Parathyroid adenoma (tissue), 2 donors: ENCODE results near the gene KRTAP10-9.
"Not testable (repeated sequence)": the region's sequence is repeated elsewhere in the genome, so short reads cannot be mapped to it uniquely, and the experiment has no call there.

ENCODE experiments used
- H2AFZ ChIP-seq: fragments of 300-600 bp; sonication (generic); one replicate; pipeline ENCODE4 v1.7.0; 2017; ENCODE audit warnings: antibody characterized with exemption, mild to moderate bottlenecking
- H3K27ac ChIP-seq: fragments of 300-600 bp; sonication (generic); one replicate; pipeline ENCODE4 v1.7.0; 2017
- H3K27me3 ChIP-seq: fragments of 300-600 bp; sonication (generic); one replicate; pipeline ENCODE4 v1.7.0; 2017; ENCODE audit warnings: low read length; ENCODE audit not compliant: control insufficient read depth, insufficient read depth
- H3K36me3 ChIP-seq: fragments of 300-600 bp; sonication (generic); one replicate; pipeline ENCODE4 v1.7.0; 2017; ENCODE audit warnings: low read length; ENCODE audit not compliant: control insufficient read depth, insufficient read depth
- H3K4me1 ChIP-seq: fragments of 300-600 bp; sonication (generic); one replicate; pipeline ENCODE4 v1.7.0; 2017; ENCODE audit warnings: control low read depth
- H3K4me2 ChIP-seq: fragments of 300-600 bp; sonication (generic); one replicate; pipeline ENCODE4 v1.7.0; 2017; ENCODE audit warnings: low read length
- H3K4me3 ChIP-seq: fragments of 300-600 bp; sonication (generic); one replicate; pipeline ENCODE4 v1.7.0; 2017; ENCODE audit warnings: low read depth, low read length
- H3K79me2 ChIP-seq: fragments of 300-600 bp; sonication (generic); one replicate; pipeline ENCODE4 v1.7.0; 2017; ENCODE audit warnings: control low read depth
- H3K9ac ChIP-seq: fragments of 300-600 bp; sonication (generic); one replicate; pipeline ENCODE4 v1.7.0; 2017; ENCODE audit warnings: mild to moderate bottlenecking
- H3K9me3 ChIP-seq: fragments of 300-600 bp; sonication (generic); one replicate; pipeline ENCODE4 v1.7.0; 2017; ENCODE audit warnings: low read length; ENCODE audit not compliant: control insufficient read depth
- TF ChIP-seq, protein P1 (sequence below): fragments of 300-600 bp; sonication (generic); IDR thresholded peaks from one replicate; pipeline ENCODE4 v1.7.0; 2017; ENCODE audit warnings: antibody characterized with exemption, mild to moderate bottlenecking
- donor health status: primary hyperparathyroidism.

Gene KRTAP10-9

DNA sequence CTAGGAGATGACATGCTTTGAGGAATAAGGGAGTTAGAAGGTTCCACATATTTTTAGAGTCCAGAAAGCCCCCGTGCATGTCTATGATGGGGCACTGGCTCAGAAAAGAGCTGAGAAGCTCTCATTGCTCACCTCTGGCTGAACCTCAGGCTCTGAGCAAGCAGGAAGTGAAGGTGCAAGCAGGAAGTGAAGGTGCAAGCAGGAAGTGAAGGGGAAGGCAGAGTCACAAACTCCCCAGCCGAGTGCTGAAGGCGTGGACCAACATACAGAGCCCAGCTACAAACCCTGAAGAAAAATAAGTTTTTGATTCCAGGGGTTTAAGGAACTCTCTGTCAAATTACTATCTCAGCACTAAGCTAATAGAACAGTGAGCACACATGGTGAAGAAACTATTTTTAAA lies 8.0 kb upstream of the KRTAP10-9 start:
- Histone ChIP-seq H3K27ac (no peak overlapping the region), H2AFZ (no peak overlapping the region), H3K9ac (no peak overlapping the region), H3K36me3 (no peaks in the 10 kb centered on the region), H3K4me1 (no peaks in the 10 kb centered on the region), H3K27me3 (no peaks in the 10 kb centered on the region), H3K79me2 (no peaks in the 10 kb centered on the region), H3K4me2 (no peak overlapping the region), H3K9me3 (no peaks in the 10 kb centered on the region), H3K4me3 (no peak overlapping the region)
- TF ChIP-seq, protein P1, sequence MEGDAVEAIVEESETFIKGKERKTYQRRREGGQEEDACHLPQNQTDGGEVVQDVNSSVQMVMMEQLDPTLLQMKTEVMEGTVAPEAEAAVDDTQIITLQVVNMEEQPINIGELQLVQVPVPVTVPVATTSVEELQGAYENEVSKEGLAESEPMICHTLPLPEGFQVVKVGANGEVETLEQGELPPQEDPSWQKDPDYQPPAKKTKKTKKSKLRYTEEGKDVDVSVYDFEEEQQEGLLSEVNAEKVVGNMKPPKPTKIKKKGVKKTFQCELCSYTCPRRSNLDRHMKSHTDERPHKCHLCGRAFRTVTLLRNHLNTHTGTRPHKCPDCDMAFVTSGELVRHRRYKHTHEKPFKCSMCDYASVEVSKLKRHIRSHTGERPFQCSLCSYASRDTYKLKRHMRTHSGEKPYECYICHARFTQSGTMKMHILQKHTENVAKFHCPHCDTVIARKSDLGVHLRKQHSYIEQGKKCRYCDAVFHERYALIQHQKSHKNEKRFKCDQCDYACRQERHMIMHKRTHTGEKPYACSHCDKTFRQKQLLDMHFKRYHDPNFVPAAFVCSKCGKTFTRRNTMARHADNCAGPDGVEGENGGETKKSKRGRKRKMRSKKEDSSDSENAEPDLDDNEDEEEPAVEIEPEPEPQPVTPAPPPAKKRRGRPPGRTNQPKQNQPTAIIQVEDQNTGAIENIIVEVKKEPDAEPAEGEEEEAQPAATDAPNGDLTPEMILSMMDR, result no peak

DNA sequence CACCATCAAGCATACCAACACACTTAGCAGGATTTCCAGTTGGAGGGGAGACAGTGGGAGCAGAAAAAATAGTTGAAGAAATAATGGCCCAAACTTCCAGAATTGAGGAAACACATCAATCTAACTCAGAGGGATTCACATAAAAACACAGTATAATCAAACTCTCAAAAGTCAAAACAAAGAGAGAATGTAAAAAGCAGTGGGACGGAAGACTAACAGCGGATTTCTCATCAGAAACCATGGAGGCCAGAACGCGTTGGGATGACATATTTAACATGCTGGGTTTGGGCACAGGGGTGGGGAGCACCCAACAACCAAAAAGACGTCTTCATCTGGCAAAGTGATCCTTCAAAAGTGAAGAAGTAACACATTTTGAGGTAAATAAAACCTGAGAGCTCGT lies 7.0 kb upstream of the KRTAP10-9 start:
- Histone ChIP-seq H3K9me3 (no peaks in the 10 kb centered on the region), H3K4me1 (no peaks in the 10 kb centered on the region), H3K79me2 (no peaks in the 10 kb centered on the region), H3K9ac (no peak overlapping the region), H3K4me3 (no peak overlapping the region), H3K36me3 (no peaks in the 10 kb centered on the region), H3K27me3 (no peaks in the 10 kb centered on the region), H2AFZ (no peak overlapping the region), H3K27ac (no peak overlapping the region), H3K4me2 (no peak overlapping the region)
- TF ChIP-seq, protein P1, result no peak

DNA sequence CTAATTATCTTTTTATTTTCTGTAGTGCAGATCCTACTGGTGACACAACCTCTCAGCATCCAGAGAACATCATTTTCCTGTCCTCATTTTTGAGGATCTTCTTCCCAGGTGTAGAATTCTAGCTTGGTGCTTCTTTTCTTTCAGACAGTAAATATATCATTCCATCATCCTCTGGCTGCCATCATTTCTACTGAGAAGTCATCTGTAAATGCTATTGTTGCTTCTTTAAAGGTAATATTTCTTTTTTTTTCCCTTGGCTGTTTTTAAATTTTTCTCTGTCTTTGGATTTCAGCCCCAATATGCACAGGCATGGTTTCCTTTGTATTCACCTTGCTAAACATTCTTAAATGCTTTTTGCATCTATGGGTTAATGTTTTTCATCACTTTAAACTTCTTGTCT lies 3.3 kb upstream of the KRTAP10-9 start:
- no peak overlapping the region for H2AFZ ChIP-seq
- H3K9ac ChIP-seq, result no peak overlapping the region
- H3K27me3 ChIP-seq, result no peaks in the 10 kb centered on the region
- TF ChIP-seq, protein P1, result no peak
- H3K79me2 ChIP-seq, result no peaks in the 10 kb centered on the region
- H3K9me3 ChIP-seq, result no peaks in the 10 kb centered on the region
- H3K4me3 ChIP-seq, result no peak overlapping the region
- H3K27ac ChIP-seq, result no peak overlapping the region
- no peaks in the 10 kb centered on the region for H3K36me3 ChIP-seq
- H3K4me2 ChIP-seq, result no peak overlapping the region
- H3K4me1 ChIP-seq, result no peaks in the 10 kb centered on the region

DNA sequence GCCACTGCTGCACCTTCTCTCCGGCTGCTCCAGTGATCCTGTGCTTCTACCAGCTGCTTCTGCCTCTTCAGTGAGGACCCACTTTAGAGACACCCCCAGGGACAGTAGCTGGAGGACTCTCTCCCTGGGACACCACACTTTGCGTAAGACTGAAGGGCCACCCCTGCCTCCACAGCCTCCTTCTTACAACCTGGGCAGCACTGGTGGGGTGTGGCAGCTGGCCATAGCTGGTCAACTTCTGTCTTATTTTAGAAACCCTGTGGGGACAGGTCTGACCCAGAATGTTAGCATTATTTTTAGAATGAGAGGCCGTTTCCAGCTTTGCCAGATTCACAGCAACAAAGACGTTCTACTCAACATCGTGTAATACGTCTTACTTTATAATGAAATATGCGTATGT lies 1.1 kb upstream of the KRTAP10-9 start:
- Histone ChIP-seq H3K27ac (no peak overlapping the region), H3K36me3 (no peaks in the 10 kb centered on the region), H3K4me3 (no peak overlapping the region), H3K4me2 (no peak overlapping the region), H3K9me3 (no peaks in the 10 kb centered on the region), H3K79me2 (no peaks in the 10 kb centered on the region), H3K4me1 (no peaks in the 10 kb centered on the region), H3K9ac (no peak overlapping the region), H2AFZ (no peak overlapping the region), H3K27me3 (no peaks in the 10 kb centered on the region)
- TF ChIP-seq, protein P1, result no peak

DNA sequence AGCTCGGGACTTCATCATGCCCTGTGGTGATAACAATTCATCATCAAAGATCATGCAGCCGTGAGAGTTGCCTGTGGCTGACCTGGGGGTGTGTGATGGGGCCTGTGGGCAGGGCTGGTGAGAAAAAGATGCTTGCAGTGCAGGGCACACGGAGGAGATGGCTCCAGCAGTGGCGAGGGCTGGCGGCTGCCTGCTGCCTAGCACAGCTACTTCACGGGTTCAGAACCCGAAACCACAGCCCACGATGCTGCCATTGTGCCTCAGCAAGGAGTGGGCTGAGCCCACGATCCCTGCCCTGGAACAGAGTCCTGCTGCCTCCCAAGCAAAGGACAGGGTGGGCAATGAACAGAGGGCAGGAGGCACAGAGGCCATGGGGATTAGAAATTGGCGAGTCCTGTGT lies 631 bp upstream of the KRTAP10-9 start:
- no peak overlapping the region for H3K27ac ChIP-seq
- TF ChIP-seq, protein P1, result no peak
- H3K4me3 ChIP-seq, result no peak overlapping the region

DNA sequence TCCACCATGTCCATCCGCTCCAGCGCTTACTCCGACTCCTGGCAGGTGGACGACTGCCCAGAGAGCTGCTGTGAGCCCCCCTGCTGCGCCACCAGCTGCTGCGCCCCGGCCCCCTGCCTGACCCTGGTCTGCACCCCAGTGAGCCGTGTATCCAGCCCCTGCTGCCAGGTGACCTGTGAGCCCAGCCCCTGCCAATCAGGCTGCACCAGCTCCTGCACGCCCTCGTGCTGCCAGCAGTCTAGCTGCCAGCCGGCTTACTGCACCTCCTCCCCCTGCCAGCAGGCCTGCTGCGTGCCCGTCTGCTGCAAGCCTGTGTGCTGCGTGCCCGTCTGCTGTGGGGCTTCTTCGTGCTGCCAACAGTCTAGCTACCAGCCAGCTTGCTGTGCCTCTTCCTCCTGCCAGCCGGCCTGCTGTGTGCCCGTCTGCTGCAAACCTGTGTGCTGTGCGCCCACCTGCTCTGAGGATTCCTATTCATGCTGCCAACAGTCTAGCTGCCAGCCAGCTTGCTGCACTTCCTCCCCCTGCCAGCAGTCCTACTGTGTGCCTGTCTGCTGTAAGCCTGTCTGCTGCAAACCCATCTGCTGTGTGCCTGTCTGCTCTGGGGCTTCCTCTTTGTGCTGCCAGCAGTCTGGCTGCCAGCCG lies 409 bp downstream of the KRTAP10-9 start:
- not testable (repeated sequence) for H3K79me2 ChIP-seq, H3K4me3 ChIP-seq, H3K27ac ChIP-seq, H3K4me2 ChIP-seq, H3K4me1 ChIP-seq, H2AFZ ChIP-seq, H3K27me3 ChIP-seq, H3K36me3 ChIP-seq, H3K9ac ChIP-seq, H3K9me3 ChIP-seq

More for the DNA sequence above, 631 bp upstream of the KRTAP10-9 start:
- H3K36me3 ChIP-seq, result no peaks in the 10 kb centered on the region
- no peaks in the 10 kb centered on the region for H3K4me1 ChIP-seq
- H3K79me2 ChIP-seq, result no peaks in the 10 kb centered on the region
- H2AFZ ChIP-seq, result no peak overlapping the region
- no peak overlapping the region for H3K9ac ChIP-seq
- H3K9me3 ChIP-seq, result no peaks in the 10 kb centered on the region
- no peak overlapping the region for H3K4me2 ChIP-seq
- H3K27me3 ChIP-seq, result no peaks in the 10 kb centered on the region

DNA sequence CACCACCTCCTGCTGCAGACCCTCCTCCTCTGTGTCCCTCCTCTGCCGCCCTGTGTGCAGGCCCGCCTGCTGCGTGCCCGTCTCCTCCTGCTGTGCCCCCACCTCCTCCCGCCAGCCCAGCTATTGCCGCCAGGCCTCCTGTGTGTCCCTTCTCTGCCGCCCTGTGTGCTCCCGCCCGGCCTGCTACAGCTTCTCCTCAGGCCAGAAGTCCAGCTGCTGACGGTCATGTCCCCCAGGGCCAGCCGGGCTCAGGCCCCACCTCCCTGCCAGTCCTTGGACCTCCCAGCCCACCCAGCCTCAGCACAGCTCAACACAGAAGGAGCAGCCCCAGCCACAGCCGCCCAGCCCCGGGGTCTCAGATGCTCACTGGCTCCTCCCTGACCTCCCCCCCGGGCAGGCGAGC lies 939 bp downstream of the KRTAP10-9 start:
- H3K4me1 ChIP-seq, H3K27ac ChIP-seq, H3K79me2 ChIP-seq, H3K4me3 ChIP-seq, H2AFZ ChIP-seq, H3K9me3 ChIP-seq, H3K36me3 ChIP-seq, H3K9ac ChIP-seq, H3K4me2 ChIP-seq, H3K27me3 ChIP-seq: not testable (repeated sequence)
